PC-3 (cell line): Measurements from ENCODE around the gene ESYT3. TPM values are rescaled to one million over a fixed set of nuclear protein-coding genes. Genes with fewer than 3 reads are reported as not detected.

Experiments used
- ATAC-seq: fragments of 200-7000 bp; cut with Tn5 transposase; 2 replicates; pipeline ENCODE4 v1.9.1; 2020; ENCODE audit warnings: mild to moderate bottlenecking, moderate library complexity
- BruUV-seq: library from RNA; stranded (reverse); fragments of 400-500 nt; replicated peaks from 2 replicates; lab custom pipeline; 2021; lab: Mats Ljungman, UMichigan
- CTCF ChIA-PET: fragments of 300-600 bp; sonication (Branson Sonifier 250); formaldehyde crosslinking; loops from one replicate; lab custom pipeline; 2022; ENCODE audit warnings: antibody characterized with exemption; lab: Charles Lee
- POLR2A ChIA-PET: fragments of 300-600 bp; sonication (Branson Sonifier 250); formaldehyde crosslinking; loops from one replicate; lab custom pipeline; 2022; ENCODE audit warnings: antibody characterized with exemption; ENCODE audit not compliant: unreplicated experiment; lab: Charles Lee
- DNase-seq: peaks from one replicate; pipeline ENCODE4 v3.0.0-alpha.2; 2015
- H2AFZ ChIP-seq: fragments of 300-600 bp; sonication (generic); 2 replicates; pipeline ENCODE4 v1.6.0; 2016; ENCODE audit warnings: antibody characterized with exemption, low read length
- H3F3A ChIP-seq: fragments of 300-600 bp; sonication (generic); one replicate; pipeline ENCODE4 v1.6.0; 2017; ENCODE audit warnings: antibody characterized with exemption, low read length, control low read depth, mild to moderate bottlenecking; ENCODE audit not compliant: unreplicated experiment
- H3K27ac ChIP-seq: fragments of 300-600 bp; sonication (generic); 2 replicates; pipeline ENCODE4 v1.5.1; 2016; ENCODE audit warnings: mild to moderate bottlenecking, low read length
- H3K27me3 ChIP-seq: fragments of 300-600 bp; sonication (generic); 2 replicates; pipeline ENCODE4 v1.6.1; 2016; ENCODE audit warnings: low read length, mixed read lengths
- H3K36me3 ChIP-seq: fragments of 300-600 bp; sonication (generic); 2 replicates; pipeline ENCODE4 v1.6.1; 2016; ENCODE audit warnings: low read depth, mixed run types, low read length, mixed read lengths
- H3K4me1 ChIP-seq: fragments of 300-600 bp; sonication (generic); 2 replicates; pipeline ENCODE4 v1.5.1; 2016; ENCODE audit warnings: low read length; ENCODE audit not compliant: insufficient read depth
- H3K4me2 ChIP-seq: fragments of 300-600 bp; sonication (generic); 2 replicates; pipeline ENCODE4 v1.6.0; 2016; ENCODE audit warnings: low read length
- H3K4me3 ChIP-seq: fragments of 300-600 bp; sonication (generic); 2 replicates; pipeline ENCODE4 v1.5.1; 2016; ENCODE audit warnings: mild to moderate bottlenecking, low read length, mixed read lengths
- H3K79me2 ChIP-seq: fragments of 300-600 bp; sonication (generic); 2 replicates; pipeline ENCODE4 v1.6.1; 2017; ENCODE audit warnings: low read length, mixed read lengths
- H3K9ac ChIP-seq: fragments of 300-600 bp; sonication (generic); 2 replicates; pipeline ENCODE4 v1.6.0; 2016; ENCODE audit warnings: mild to moderate bottlenecking, low read length
- H3K9me2 ChIP-seq: fragments of 300-600 bp; sonication (generic); replicated peaks from 2 replicates; pipeline ENCODE4 v1.6.1; 2016; ENCODE audit warnings: mixed run types, low read length, mixed read lengths
- H3K9me3 ChIP-seq: fragments of 300-600 bp; sonication (generic); 2 replicates; pipeline ENCODE4 v1.6.1; 2016; ENCODE audit warnings: low read length, mixed read lengths
- H4K20me1 ChIP-seq: fragments of 300-600 bp; sonication (generic); 2 replicates; pipeline ENCODE4 v1.6.1; 2016; ENCODE audit warnings: low read length, mixed read lengths
- EZH2 ChIP-seq: fragments of 300-600 bp; sonication (generic); IDR thresholded peaks from one replicate; pipeline ENCODE4 v1.6.1; 2017; ENCODE audit warnings: antibody characterized with exemption, mild to moderate bottlenecking, low read length; ENCODE audit not compliant: unreplicated experiment
- EZH2phosphoT487 ChIP-seq: fragments of 300-600 bp; sonication (generic); IDR thresholded peaks from 2 replicates; pipeline ENCODE4 v1.6.1; 2018; ENCODE audit warnings: mild to moderate bottlenecking, antibody characterized with exemption, low read length, borderline replicate concordance
- intact Hi-C: fragments of 100-400 bp; cut with micrococcal nuclease; formaldehyde crosslinking; loops from 2 replicates; pipeline ENCODE4 v1.9.0; 2023
- total RNA-seq: library from RNA; depleted of rRNA; stranded (reverse); fragments of >200 nt; gene quantifications from 2 replicates; pipeline ENCODE4 v1.2.3, GENCODE V29; 2014
- TF ChIP-seq, protein P1 (sequence below): fragments of 300-600 bp; sonication (generic); conservative IDR thresholded peaks from 2 replicates; pipeline ENCODE4 v1.5.1; 2017; ENCODE audit warnings: antibody characterized with exemption, low read depth, mild to moderate bottlenecking, low read length

The ESYT3 gene
- total RNA-seq, 1 experiment from 2014 or later, result 1.6 TPM

- no peaks in the 10 kb centered on the region for H3K27me3 ChIP-seq
- ChIA-PET POLR2A (no interaction called here), CTCF (interaction anchor here (0.6 to 0.8 kb wide), 2 partner anchors 508 to 517 kb away, joined by 4 to 11 read pairs; no protein-coding TSS in a partner anchor)
- intact Hi-C loops, result loop anchor here (5.0 kb wide), 2 partner anchors 174 to 236 kb away; partner anchors contain the start of gene CEP70
- no peak overlapping the region for H2AFZ ChIP-seq
- H4K20me1 ChIP-seq, result no peaks in the 10 kb centered on the region
- H3K9ac ChIP-seq, result no peak overlapping the region
- DNase-seq (no peak), ATAC-seq (no peak)
- no peaks in the 10 kb centered on the region for H3K9me2 ChIP-seq
- no peak overlapping the region for H3K4me3 ChIP-seq
- TF ChIP-seq EZH2 (no peak), EZH2phosphoT487 (no peak)
- TF ChIP-seq, protein P1, sequence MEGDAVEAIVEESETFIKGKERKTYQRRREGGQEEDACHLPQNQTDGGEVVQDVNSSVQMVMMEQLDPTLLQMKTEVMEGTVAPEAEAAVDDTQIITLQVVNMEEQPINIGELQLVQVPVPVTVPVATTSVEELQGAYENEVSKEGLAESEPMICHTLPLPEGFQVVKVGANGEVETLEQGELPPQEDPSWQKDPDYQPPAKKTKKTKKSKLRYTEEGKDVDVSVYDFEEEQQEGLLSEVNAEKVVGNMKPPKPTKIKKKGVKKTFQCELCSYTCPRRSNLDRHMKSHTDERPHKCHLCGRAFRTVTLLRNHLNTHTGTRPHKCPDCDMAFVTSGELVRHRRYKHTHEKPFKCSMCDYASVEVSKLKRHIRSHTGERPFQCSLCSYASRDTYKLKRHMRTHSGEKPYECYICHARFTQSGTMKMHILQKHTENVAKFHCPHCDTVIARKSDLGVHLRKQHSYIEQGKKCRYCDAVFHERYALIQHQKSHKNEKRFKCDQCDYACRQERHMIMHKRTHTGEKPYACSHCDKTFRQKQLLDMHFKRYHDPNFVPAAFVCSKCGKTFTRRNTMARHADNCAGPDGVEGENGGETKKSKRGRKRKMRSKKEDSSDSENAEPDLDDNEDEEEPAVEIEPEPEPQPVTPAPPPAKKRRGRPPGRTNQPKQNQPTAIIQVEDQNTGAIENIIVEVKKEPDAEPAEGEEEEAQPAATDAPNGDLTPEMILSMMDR, result no peak
- H3F3A ChIP-seq, result no peaks in the 10 kb centered on the region
- no peaks in the 10 kb centered on the region for H3K4me1 ChIP-seq
- no peak overlapping the region for H3K27ac ChIP-seq
- H3K36me3 ChIP-seq, result no peaks in the 10 kb centered on the region
- no peaks in the 10 kb centered on the region for H3K9me3 ChIP-seq
- no peaks in the 10 kb centered on the region for H3K79me2 ChIP-seq
- no peak overlapping the region for H3K4me2 ChIP-seq
- BruUV-seq, result no TSS peak
Measured at GRCh38 chr3:138418601-138419206, 15.7 kb upstream of the ESYT3 start.

DNA sequence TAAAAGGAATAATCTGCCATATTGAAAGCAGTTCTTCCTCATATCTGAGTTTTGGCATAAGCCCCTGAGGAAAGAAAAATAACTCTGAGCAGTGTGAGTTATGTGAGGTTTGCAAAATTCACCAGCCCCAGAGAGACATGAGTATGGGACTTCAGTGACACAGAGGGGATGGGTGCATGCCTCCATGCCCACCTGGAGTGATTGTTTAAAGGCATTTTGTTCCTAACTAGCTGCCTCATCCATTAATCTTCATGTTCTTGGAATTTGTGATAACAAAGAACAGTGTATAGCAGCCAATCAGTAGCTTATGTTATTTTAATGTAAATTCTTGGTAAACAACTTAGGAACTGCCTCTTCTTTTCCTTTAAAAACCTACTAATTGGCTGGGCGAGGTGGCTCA is 11.1 kb upstream of the ESYT3 start:
- no peak overlapping the region for H3K9ac ChIP-seq
- no peaks in the 10 kb centered on the region for H3K9me2 ChIP-seq
- TF ChIP-seq EZH2phosphoT487 (no peak), EZH2 (no peak)
- TF ChIP-seq, protein P1, result no peak
- H3K36me3 ChIP-seq, result no peaks in the 10 kb centered on the region
- no peaks in the 10 kb centered on the region for H3K9me3 ChIP-seq
- no TSS peak for BruUV-seq
- H2AFZ ChIP-seq, result no peak overlapping the region
- DNase-seq, result no peak
- no peaks in the 10 kb centered on the region for H3K4me1 ChIP-seq
- ChIA-PET CTCF (no interaction called here), POLR2A (no interaction called here)
- H3F3A ChIP-seq, result no peaks in the 10 kb centered on the region
- no peak for ATAC-seq
- no peaks in the 10 kb centered on the region for H4K20me1 ChIP-seq
- H3K4me2 ChIP-seq, result no peak overlapping the region
- no peak overlapping the region for H3K27ac ChIP-seq
- no peaks in the 10 kb centered on the region for H3K79me2 ChIP-seq
- intact Hi-C loops, result no loop called here
- H3K27me3 ChIP-seq, result no peaks in the 10 kb centered on the region
- no peak overlapping the region for H3K4me3 ChIP-seq

DNA sequence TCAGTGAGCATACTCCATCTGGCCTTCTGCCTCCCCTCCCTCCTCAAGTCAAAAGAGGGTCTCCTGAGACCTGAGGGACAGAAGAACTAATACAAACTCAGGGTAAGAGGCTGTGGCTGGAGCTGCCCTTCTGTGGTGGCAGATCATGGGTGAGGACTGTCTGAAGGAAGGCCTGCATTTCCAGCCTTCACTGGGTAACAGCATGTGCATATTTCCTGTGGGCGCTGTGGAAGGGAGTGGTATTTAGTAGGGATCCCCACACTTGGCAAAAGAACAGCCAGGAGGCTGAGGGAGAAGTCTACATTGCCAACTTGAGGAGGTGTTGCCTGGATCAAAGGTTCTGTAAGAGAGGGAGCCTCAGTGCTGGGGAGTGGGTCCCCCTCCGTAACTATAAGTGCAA is 10.1 kb upstream of the ESYT3 start:
- H3K9ac ChIP-seq, result no peak overlapping the region
- ChIA-PET CTCF (no interaction called here), POLR2A (no interaction called here)
- H3K4me1 ChIP-seq, result no peaks in the 10 kb centered on the region
- H3K4me2 ChIP-seq, result no peak overlapping the region
- no peaks in the 10 kb centered on the region for H4K20me1 ChIP-seq
- H3K79me2 ChIP-seq, result no peaks in the 10 kb centered on the region
- no peak overlapping the region for H3K4me3 ChIP-seq
- H3K9me2 ChIP-seq, result no peaks in the 10 kb centered on the region
- H3K27ac ChIP-seq, result no peak overlapping the region
- TF ChIP-seq, protein P1, result no peak
- no peak for TF ChIP-seq EZH2phosphoT487
- no peaks in the 10 kb centered on the region for H3K36me3 ChIP-seq
- intact Hi-C loops, result no loop called here
- ATAC-seq (no peak), DNase-seq (no peak)
- H3F3A ChIP-seq, result no peaks in the 10 kb centered on the region
- H2AFZ ChIP-seq, result no peak overlapping the region
- no peaks in the 10 kb centered on the region for H3K27me3 ChIP-seq
- no peaks in the 10 kb centered on the region for H3K9me3 ChIP-seq
- BruUV-seq, result no TSS peak
